Non-pigmented ciliary epithelial cell (primary cell): ENCODE data around the gene DOCK10.
"Not testable (repeated sequence)": the region's sequence is repeated elsewhere in the genome, so short reads cannot be mapped to it uniquely, and the experiment has no call there.

Experiments
- DNase-seq: peaks from one replicate; pipeline ENCODE4 v3.0.0-alpha.2; 2010; ENCODE audit warnings: low read depth

The DOCK10 gene

GRCh38 chr2:224946895-224947294 lies 95.4 kb downstream of the DOCK10 start:
- peak; percentile 70 for DNase-seq

- DNase-seq, result no peak
Measured at GRCh38 chr2:224944707-224945547, 97.3 kb downstream of the DOCK10 start.

GRCh38 chr2:224943601-224944041 lies 98.6 kb downstream of the DOCK10 start:
- DNase-seq, result not testable (repeated sequence)

GRCh38 chr2:224941960-224942359 lies 100.3 kb downstream of the DOCK10 start:
- no peak for DNase-seq

GRCh38 chr2:224940618-224941017 lies 101.7 kb downstream of the DOCK10 start:
- no peak for DNase-seq

- DNase-seq, result peak; percentile 80
Measured at GRCh38 chr2:224938651-224939182, 103.6 kb downstream of the DOCK10 start.

GRCh38 chr2:224937887-224938286 lies 104.4 kb downstream of the DOCK10 start:
- no peak for DNase-seq

- DNase-seq, result no peak
Measured at GRCh38 chr2:224934526-224935188, 107.6 kb downstream of the DOCK10 start.

- DNase-seq, result no peak
Measured at GRCh38 chr2:224933431-224933830, 108.8 kb downstream of the DOCK10 start.

GRCh38 chr2:224932522-224932921 lies 109.7 kb downstream of the DOCK10 start:
- DNase-seq, result no peak

- DNase-seq, result no peak
Measured at GRCh38 chr2:224931956-224932355, 110.3 kb downstream of the DOCK10 start.

- no peak for DNase-seq
Measured at GRCh38 chr2:224930990-224931389, 111.3 kb downstream of the DOCK10 start.

- DNase-seq, result no peak
Measured at GRCh38 chr2:224930124-224930523, 112.1 kb downstream of the DOCK10 start.

GRCh38 chr2:224929512-224929911 lies 112.8 kb downstream of the DOCK10 start:
- no peak for DNase-seq

GRCh38 chr2:224927646-224928173 lies 114.6 kb downstream of the DOCK10 start:
- no peak for DNase-seq

- no peak for DNase-seq
Measured at GRCh38 chr2:224927011-224927410, 115.3 kb downstream of the DOCK10 start.

- no peak for DNase-seq
Measured at GRCh38 chr2:224925810-224926100, 116.5 kb downstream of the DOCK10 start.

GRCh38 chr2:224925061-224925809 lies 117.0 kb downstream of the DOCK10 start:
- DNase-seq, result no peak

GRCh38 chr2:224924631-224925030 lies 117.6 kb downstream of the DOCK10 start:
- no peak for DNase-seq

GRCh38 chr2:224922142-224922727 lies 120.0 kb downstream of the DOCK10 start:
- DNase-seq, result no peak

- no peak for DNase-seq
Measured at GRCh38 chr2:224919472-224920110, 122.7 kb downstream of the DOCK10 start.
